ENCODE results near the gene IVNS1ABP.
"Not testable (repeated sequence)": the region's sequence is repeated elsewhere in the genome, so short reads cannot be mapped to it uniquely, and the experiment has no call there.

The IVNS1ABP gene

DNA sequence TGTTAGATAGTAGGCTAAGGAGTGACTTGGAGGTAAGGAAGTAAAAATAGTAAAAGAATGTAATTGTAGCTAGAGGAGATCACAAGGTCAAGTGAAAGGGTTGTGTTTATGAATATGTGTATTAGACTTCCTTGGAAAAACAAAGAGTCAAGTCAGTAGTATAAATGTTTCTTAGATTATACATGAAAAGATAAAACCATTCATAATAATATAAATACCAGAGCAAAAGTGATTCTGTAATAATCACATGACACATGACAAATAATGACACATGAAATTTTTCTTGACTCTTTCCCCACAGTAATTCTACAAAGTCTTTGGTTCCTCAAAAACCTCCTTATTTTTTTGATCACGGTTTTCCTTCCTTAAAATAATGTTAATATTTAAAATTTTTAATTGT lies 56.4 kb downstream of the IVNS1ABP start:
- TF ChIP-seq, protein P1, sequence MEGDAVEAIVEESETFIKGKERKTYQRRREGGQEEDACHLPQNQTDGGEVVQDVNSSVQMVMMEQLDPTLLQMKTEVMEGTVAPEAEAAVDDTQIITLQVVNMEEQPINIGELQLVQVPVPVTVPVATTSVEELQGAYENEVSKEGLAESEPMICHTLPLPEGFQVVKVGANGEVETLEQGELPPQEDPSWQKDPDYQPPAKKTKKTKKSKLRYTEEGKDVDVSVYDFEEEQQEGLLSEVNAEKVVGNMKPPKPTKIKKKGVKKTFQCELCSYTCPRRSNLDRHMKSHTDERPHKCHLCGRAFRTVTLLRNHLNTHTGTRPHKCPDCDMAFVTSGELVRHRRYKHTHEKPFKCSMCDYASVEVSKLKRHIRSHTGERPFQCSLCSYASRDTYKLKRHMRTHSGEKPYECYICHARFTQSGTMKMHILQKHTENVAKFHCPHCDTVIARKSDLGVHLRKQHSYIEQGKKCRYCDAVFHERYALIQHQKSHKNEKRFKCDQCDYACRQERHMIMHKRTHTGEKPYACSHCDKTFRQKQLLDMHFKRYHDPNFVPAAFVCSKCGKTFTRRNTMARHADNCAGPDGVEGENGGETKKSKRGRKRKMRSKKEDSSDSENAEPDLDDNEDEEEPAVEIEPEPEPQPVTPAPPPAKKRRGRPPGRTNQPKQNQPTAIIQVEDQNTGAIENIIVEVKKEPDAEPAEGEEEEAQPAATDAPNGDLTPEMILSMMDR (IDR thresholded peaks at IDR 0.05) = no peak
- no peak for DNase-seq (ENCODE audit: low spot score)
- no peak overlapping the region for H3K27ac ChIP-seq
- H3K4me3 ChIP-seq = no peak overlapping the region

DNA sequence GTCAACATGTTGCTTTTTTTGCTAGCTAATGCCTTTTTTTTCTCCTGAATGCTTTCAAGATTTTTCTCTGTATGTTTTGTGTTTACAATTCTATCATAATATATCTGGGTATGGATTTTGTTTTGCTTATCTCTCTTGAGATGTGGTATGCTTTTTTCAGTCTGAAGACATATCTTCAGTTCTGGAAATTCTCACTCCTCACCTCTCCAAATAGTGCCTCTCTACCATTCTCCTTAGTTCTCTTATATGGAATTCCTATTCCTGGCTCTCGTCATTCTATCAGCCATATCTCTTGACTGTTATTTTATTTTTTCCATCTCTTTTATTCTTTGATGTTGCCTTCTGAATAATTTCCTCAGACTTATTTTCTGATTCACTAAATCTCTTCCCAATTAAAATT lies 58.4 kb downstream of the IVNS1ABP start:
- Histone ChIP-seq H3K27ac (no peak overlapping the region), H3K4me3 (no peak overlapping the region)
- TF ChIP-seq, protein P1 (IDR thresholded peaks at IDR 0.05) = no peak
- DNase-seq (ENCODE audit: low spot score) = no peak

DNA sequence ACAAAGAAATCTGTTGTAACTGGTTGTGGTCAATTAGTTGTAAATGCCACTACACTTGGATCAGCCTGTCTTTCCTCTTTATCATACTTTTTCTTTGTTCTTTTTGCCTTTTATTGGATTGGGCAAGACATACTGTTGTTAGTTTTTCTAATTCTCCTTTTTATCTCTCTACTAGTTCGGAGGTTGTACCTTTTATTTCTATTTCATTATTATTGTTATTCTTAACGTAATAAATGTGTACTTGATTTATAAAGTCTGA lies 59.2 kb downstream of the IVNS1ABP start:
- DNase-seq (ENCODE audit: low spot score) = no peak

DNA sequence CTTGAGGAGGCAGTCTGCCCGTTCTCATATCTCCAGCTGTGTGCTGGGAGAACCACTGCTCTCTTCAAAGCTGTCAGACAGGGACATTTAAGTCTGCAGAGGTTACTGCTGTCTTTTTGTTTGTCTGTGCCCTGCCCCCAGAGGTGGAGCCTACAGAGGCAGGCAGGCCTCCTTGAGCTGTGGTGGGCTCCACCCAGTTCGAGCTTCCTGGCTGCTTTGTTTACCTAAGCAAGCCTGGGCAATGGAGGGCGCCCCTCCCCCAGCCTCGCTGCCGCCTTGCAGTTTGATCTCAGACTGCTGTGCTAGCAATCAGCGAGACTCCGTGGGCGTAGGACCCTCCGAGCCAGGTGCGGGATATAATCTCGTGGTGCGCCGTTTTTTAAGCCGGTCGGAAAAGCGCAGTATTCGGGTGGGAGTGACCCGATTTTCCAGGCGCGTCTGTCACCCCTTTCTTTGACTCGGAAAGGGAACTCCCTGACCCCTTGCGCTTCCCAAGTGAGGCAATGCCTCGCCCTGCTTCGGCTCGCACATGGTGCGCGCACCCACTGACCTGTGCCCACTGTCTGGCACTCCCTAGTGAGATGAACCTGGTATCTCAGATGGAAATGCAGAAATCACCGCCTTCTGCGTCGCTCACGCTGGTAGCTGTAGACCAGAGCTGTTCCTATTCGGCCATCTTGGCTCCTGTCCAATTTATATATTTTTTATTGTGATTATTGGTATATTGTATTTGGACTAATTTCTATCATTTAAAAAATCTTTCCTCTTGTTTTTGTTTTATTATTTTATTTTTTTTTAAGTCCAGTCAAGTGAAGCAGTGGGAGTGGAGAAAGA lies 59.7 kb downstream of the IVNS1ABP start:
- not testable (repeated sequence) for H3K4me3 ChIP-seq; DNase-seq (ENCODE audit: low spot score); H3K27ac ChIP-seq

More for the DNA sequence above, 59.2 kb downstream of the IVNS1ABP start:
- Histone ChIP-seq H3K27ac (no peak overlapping the region), H3K4me3 (no peak overlapping the region)
- TF ChIP-seq, protein P1 (IDR thresholded peaks at IDR 0.05) = no peak

DNA sequence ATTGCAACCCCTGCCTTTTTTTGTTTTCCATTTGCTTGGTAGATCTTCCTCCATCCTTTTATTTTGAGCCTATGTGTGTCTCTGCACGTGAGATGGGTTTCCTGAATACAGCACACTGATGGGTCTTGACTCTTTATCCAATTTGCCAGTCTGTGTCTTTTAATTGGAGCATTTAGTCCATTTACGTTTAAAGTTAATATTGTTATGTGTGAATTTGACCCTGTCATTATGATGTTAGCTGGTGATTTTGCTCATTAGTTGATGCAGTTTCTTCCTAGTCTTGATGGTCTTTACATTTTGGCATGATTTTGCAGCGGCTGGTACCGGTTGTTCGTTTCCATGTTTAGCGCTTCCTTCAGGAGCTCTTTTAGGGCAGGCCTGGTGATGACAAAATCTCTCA lies 61.4 kb downstream of the IVNS1ABP start:
- H3K27ac ChIP-seq; H3K4me3 ChIP-seq; DNase-seq (ENCODE audit: low spot score): not testable (repeated sequence)

DNA sequence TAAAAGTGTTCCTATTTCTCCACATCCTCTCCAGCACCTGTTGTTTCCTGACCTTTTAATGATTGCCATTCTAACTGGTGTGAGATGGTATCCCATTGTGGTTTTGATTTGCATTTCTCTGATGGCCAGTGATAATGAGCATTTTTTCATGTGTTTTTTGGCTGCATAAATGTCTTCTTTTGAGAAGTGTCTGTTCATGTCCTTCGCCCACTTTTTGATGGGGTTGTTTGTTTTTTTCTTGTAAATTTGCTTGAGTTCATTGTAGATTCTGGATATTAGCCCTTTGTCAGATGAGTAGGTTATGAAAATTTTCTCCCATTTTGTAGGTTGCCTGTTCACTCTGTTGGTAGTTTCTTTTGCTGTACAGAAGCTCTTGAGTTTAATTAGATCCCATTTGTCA lies 64.6 kb downstream of the IVNS1ABP start:
- not testable (repeated sequence) for DNase-seq (ENCODE audit: low spot score); H3K4me3 ChIP-seq; H3K27ac ChIP-seq

DNA sequence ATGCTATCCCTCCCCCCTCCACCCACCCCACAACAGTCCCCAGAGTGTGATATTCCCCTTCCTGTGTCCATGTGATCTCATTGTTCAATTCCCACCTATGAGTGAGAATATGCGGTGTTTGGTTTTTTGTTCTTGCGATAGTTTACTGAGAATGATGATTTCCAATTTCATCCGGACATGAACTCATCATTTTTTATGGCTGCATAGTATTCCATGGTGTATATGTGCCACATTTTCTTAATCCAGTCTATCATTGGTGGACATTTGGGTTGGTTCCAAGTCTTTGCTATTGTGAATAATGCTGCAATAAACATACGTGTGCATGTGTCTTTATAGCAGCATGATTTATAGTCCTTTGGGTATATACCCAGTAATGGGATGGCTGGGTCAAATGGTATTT lies 65.1 kb downstream of the IVNS1ABP start:
- DNase-seq (ENCODE audit: low spot score); H3K27ac ChIP-seq; H3K4me3 ChIP-seq: not testable (repeated sequence)

DNA sequence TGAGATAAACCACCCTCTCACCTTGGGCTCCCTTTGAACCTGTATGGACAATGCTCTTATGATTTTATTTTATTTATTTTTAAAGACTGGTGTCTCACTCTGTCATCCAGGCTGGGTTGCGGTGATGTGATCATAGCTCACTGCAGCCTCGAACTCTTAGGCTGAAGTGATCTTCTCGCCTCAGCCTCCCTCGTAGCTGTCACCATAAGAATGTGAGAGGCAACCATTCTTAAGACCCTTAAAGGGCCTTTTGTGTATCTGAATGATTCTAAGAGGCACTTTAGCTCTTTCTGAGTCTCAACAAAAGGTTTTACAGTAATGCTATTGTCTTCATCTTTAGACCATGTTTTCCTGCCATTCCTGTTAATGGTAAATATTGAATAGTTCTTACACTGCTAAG lies 67.0 kb downstream of the IVNS1ABP start:
- TF ChIP-seq, protein P1 (IDR thresholded peaks at IDR 0.05) = no peak
- H3K27ac ChIP-seq = no peak overlapping the region
- no peak overlapping the region for H3K4me3 ChIP-seq
- no peak for DNase-seq (ENCODE audit: low spot score)

DNA sequence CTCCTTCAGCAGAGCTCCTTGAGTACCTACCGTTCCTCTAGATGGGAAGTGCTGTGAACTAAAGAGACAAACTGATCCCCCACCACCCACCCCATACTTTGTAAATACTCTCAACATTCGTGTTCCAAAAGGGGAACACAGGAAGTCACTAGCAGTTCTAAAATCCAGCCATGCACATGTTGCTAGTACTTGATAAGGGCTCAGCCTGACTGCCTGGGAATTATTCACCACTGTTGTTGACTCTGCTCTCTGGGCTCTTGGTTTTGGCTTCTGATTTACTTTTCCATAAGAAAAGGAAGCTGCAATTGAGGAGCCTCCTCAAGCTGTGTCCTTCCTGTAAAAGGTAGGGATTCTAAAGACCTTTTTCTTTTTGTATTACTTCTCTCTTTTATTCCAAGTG lies 67.5 kb downstream of the IVNS1ABP start:
- Histone ChIP-seq H3K4me3 (no peak overlapping the region), H3K27ac (no peak overlapping the region)
- no peak for DNase-seq (ENCODE audit: low spot score)

More for the DNA sequence above, 67.5 kb downstream of the IVNS1ABP start:
- TF ChIP-seq, protein P1 (IDR thresholded peaks at IDR 0.05) = no peak
